ENCODE data around the gene KLHL26.
"Not testable (repeated sequence)": the region's sequence is repeated elsewhere in the genome, so short reads cannot be mapped to it uniquely, and the experiment has no call there.

KLHL26 gene

GRCh38 chr19:18636969-18637629, at the start of gene KLHL26:
Gene KLHL26, plus strand, starts transcription at chr19:18637028. Its CDS starts 27 bp downstream, at chr19:18637055.
- no peak for DNase-seq

- DNase-seq = no peak
Observed at GRCh38 chr19:18587561-18587960, 49.3 kb upstream of the KLHL26 start.

- no peak for DNase-seq
Observed at GRCh38 chr19:18587962-18588610, 48.7 kb upstream of the KLHL26 start.

- peak; percentile 73 for DNase-seq
Observed at GRCh38 chr19:18588611-18589379, 48.0 kb upstream of the KLHL26 start, which contains the start of gene REX1BD. Gene REX1BD, plus strand, starts transcription at chr19:18588798. Its CDS starts 4 bp downstream, at chr19:18588802.

GRCh38 chr19:18589380-18590272, 47.2 kb upstream of the KLHL26 start:
- peak; percentile 74 for DNase-seq

GRCh38 chr19:18590273-18591272, 46.3 kb upstream of the KLHL26 start:
- DNase-seq = no peak

GRCh38 chr19:18591735-18592385, 45.0 kb upstream of the KLHL26 start:
- no peak for DNase-seq

GRCh38 chr19:18592732-18593131, 44.1 kb upstream of the KLHL26 start:
- DNase-seq = not testable (repeated sequence)

- DNase-seq = no peak
Observed at GRCh38 chr19:18593367-18594095, 43.3 kb upstream of the KLHL26 start.

- DNase-seq = peak; percentile 67
Observed at GRCh38 chr19:18594096-18594823, 42.6 kb upstream of the KLHL26 start.

GRCh38 chr19:18594824-18595373, 41.9 kb upstream of the KLHL26 start:
- DNase-seq = no peak

GRCh38 chr19:18595475-18595874, 41.4 kb upstream of the KLHL26 start:
- DNase-seq = no peak

- DNase-seq = no peak
Observed at GRCh38 chr19:18596752-18597157, 40.1 kb upstream of the KLHL26 start.

GRCh38 chr19:18597809-18598660, 38.8 kb upstream of the KLHL26 start:
- DNase-seq = no peak

GRCh38 chr19:18599485-18599884, 37.3 kb upstream of the KLHL26 start:
- no peak for DNase-seq

GRCh38 chr19:18600692-18601397, 36.0 kb upstream of the KLHL26 start:
- not testable (repeated sequence) for DNase-seq

- no peak for DNase-seq
Observed at GRCh38 chr19:18601875-18602274, 35.0 kb upstream of the KLHL26 start.
